ENCODE results near the gene LTBP4. TPM values are rescaled to one million over a fixed set of nuclear protein-coding genes. Genes with fewer than 3 reads are reported as not detected.

LTBP4 gene
- total RNA-seq, 1 experiment from 2014 or later: 75.4 TPM

DNA sequence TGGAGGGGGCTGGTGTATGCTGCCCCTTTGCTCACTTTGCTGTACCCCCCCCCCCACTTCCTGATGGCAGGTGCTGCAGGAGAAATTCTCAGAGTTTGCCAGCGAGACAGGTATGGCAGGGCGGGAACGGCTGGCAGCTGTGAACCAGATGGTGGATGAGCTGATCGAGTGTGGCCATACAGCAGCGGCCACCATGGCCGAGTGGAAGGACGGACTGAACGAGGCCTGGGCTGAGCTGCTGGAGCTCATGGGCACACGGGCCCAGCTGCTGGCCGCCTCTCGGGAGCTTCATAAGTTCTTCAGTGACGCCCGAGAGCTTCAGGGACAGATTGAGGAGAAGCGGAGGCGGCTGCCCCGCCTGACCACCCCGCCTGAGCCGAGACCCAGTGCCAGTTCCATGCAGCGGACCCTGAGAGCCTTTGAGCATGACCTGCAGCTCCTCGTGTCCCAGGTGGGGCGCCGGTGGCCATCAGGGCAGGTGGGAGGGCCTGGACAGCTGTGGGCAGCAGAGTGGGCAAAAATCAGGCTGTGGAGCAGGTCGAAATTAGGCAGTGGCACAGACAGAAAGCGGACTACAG is 44.1 kb upstream of the LTBP4 start:
- no TSS peak for BruUV-seq (replicated peaks)
- Histone ChIP-seq H3K27me3 (ENCODE audit: control insufficient read depth, insufficient read depth, low read length) (no peaks in the 10 kb centered on the region), H3K9me3 (ENCODE audit: control insufficient read depth, insufficient read depth, low read depth, low read length) (no peaks in the 10 kb centered on the region), H3K4me1 (ENCODE audit: control insufficient read depth, insufficient read depth, low read length) (no peaks in the 10 kb centered on the region), H3K27ac (ENCODE audit: low read length) (no peak overlapping the region), H3K36me3 (ENCODE audit: control insufficient read depth, insufficient read depth, low read length) (no peaks in the 10 kb centered on the region), H3K4me3 (ENCODE audit: low read depth in 2 of 2, low read length in 2 of 2) (no peak overlapping the region)
- in situ Hi-C loops (cut with HindIII; ENCODE audit: low pct_unique_long_range_greater_than_20kb, low sequenced_read_pairs): no loop called here
- TF ChIP-seq, protein P1, sequence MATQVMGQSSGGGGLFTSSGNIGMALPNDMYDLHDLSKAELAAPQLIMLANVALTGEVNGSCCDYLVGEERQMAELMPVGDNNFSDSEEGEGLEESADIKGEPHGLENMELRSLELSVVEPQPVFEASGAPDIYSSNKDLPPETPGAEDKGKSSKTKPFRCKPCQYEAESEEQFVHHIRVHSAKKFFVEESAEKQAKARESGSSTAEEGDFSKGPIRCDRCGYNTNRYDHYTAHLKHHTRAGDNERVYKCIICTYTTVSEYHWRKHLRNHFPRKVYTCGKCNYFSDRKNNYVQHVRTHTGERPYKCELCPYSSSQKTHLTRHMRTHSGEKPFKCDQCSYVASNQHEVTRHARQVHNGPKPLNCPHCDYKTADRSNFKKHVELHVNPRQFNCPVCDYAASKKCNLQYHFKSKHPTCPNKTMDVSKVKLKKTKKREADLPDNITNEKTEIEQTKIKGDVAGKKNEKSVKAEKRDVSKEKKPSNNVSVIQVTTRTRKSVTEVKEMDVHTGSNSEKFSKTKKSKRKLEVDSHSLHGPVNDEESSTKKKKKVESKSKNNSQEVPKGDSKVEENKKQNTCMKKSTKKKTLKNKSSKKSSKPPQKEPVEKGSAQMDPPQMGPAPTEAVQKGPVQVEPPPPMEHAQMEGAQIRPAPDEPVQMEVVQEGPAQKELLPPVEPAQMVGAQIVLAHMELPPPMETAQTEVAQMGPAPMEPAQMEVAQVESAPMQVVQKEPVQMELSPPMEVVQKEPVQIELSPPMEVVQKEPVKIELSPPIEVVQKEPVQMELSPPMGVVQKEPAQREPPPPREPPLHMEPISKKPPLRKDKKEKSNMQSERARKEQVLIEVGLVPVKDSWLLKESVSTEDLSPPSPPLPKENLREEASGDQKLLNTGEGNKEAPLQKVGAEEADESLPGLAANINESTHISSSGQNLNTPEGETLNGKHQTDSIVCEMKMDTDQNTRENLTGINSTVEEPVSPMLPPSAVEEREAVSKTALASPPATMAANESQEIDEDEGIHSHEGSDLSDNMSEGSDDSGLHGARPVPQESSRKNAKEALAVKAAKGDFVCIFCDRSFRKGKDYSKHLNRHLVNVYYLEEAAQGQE (IDR thresholded peaks at IDR 0.05; ENCODE audit: insufficient read depth in 1 of 2, low read depth in 2 of 2, low read length in 1 of 2): no peak
- TF ChIP-seq, protein P2, sequence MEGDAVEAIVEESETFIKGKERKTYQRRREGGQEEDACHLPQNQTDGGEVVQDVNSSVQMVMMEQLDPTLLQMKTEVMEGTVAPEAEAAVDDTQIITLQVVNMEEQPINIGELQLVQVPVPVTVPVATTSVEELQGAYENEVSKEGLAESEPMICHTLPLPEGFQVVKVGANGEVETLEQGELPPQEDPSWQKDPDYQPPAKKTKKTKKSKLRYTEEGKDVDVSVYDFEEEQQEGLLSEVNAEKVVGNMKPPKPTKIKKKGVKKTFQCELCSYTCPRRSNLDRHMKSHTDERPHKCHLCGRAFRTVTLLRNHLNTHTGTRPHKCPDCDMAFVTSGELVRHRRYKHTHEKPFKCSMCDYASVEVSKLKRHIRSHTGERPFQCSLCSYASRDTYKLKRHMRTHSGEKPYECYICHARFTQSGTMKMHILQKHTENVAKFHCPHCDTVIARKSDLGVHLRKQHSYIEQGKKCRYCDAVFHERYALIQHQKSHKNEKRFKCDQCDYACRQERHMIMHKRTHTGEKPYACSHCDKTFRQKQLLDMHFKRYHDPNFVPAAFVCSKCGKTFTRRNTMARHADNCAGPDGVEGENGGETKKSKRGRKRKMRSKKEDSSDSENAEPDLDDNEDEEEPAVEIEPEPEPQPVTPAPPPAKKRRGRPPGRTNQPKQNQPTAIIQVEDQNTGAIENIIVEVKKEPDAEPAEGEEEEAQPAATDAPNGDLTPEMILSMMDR (IDR thresholded peaks at IDR 0.05): no peak
- intact Hi-C loops (cut with micrococcal nuclease; ENCODE audit: unreplicated experiment): no loop called here
- ATAC-seq (no peak), DNase-seq (ENCODE audit: low read depth, low spot score) (no peak)
- POLR2A ChIA-PET: interaction anchor here (0.6 kb wide), 2 partner anchors 391 to 734 kb away, joined by 6 to 17 read pairs; no protein-coding TSS in a partner anchor
- CTCF ChIA-PET: no interaction called here

DNA sequence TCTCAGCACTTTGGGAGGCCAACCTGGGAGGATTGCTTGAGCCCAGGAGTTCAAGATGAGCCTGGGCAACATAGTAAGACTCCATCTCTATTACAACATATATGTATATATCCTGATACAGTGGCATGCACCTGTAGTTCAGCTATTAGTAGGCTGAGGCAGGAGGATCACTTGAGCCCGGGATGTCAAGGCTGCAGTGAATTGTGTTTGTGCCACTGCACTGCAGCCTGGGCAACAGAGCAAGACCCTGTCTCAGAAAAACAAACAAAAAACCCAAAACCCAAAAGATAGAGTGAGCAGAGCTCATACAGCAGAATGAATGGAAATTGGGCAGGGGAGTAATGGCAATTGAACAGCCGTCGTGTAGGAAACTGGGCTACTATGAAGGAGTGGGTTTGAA is 41.8 kb upstream of the LTBP4 start:
- intact Hi-C loops (cut with micrococcal nuclease; ENCODE audit: unreplicated experiment) (no loop called here), in situ Hi-C loops (cut with HindIII; ENCODE audit: low pct_unique_long_range_greater_than_20kb, low sequenced_read_pairs) (no loop called here)
- H3K4me1 ChIP-seq (ENCODE audit: control insufficient read depth, insufficient read depth, low read length): no peaks in the 10 kb centered on the region
- DNase-seq (ENCODE audit: low read depth, low spot score): no peak
- H3K36me3 ChIP-seq (ENCODE audit: control insufficient read depth, insufficient read depth, low read length): no peaks in the 10 kb centered on the region
- no TSS peak for BruUV-seq (replicated peaks)
- no peaks in the 10 kb centered on the region for H3K27me3 ChIP-seq (ENCODE audit: control insufficient read depth, insufficient read depth, low read length)
- no peak for ATAC-seq
- ChIA-PET POLR2A (no interaction called here), CTCF (interaction anchor here (0.6 kb wide), 1 partner anchor 75 kb away, joined by 14 read pairs; no protein-coding TSS in a partner anchor)
- no peaks in the 10 kb centered on the region for H3K9me3 ChIP-seq (ENCODE audit: control insufficient read depth, insufficient read depth, low read depth, low read length)
- no peak for TF ChIP-seq SIN3A (IDR thresholded peaks at IDR 0.05; ENCODE audit: borderline replicate concordance, insufficient read depth, low read depth, low read length)
- TF ChIP-seq, protein P1 (IDR thresholded peaks at IDR 0.05; ENCODE audit: insufficient read depth in 1 of 2, low read depth in 2 of 2, low read length in 1 of 2): no peak
- no peak for TF ChIP-seq TCF7L2 (IDR thresholded peaks at IDR 0.05; ENCODE audit: low read depth, low read length)
- TF ChIP-seq, protein P2 (IDR thresholded peaks at IDR 0.05): no peak
- no peak for TF ChIP-seq POLR2AphosphoS5 (IDR thresholded peaks at IDR 0.05; ENCODE audit: low read depth, low read length)
- H3K27ac ChIP-seq (ENCODE audit: low read length): no peak overlapping the region
- H3K4me3 ChIP-seq (ENCODE audit: low read depth in 2 of 2, low read length in 2 of 2): no peak overlapping the region
